RPMI8226 (cell line): ENCODE results near the gene MYH9.

Source experiments
- DNase-seq: peaks from one replicate; pipeline ENCODE4 v3.0.0-alpha.2; 2015

Gene MYH9

GRCh38 chr22:36329254-36330078, 58.3 kb downstream of the MYH9 start:
- no peak for DNase-seq

- DNase-seq, result no peak
Observed at GRCh38 chr22:36328635-36329253, 59.0 kb downstream of the MYH9 start.

- no peak for DNase-seq
Observed at GRCh38 chr22:36327922-36328551, 59.7 kb downstream of the MYH9 start.

GRCh38 chr22:36326178-36327161, 61.3 kb downstream of the MYH9 start:
- DNase-seq, result no peak

- no peak for DNase-seq
Observed at GRCh38 chr22:36325154-36326031, 62.4 kb downstream of the MYH9 start.

- DNase-seq, result no peak
Observed at GRCh38 chr22:36324414-36324813, 63.4 kb downstream of the MYH9 start.

- DNase-seq, result no peak
Observed at GRCh38 chr22:36323855-36324331, 63.9 kb downstream of the MYH9 start.

GRCh38 chr22:36323182-36323854, 64.4 kb downstream of the MYH9 start:
- no peak for DNase-seq

GRCh38 chr22:36322602-36322915, 65.2 kb downstream of the MYH9 start:
- DNase-seq, result no peak

- DNase-seq, result no peak
Observed at GRCh38 chr22:36321797-36322601, 65.8 kb downstream of the MYH9 start.

GRCh38 chr22:36320553-36320952, 67.2 kb downstream of the MYH9 start:
- no peak for DNase-seq

- DNase-seq, result no peak
Observed at GRCh38 chr22:36319595-36320497, 67.9 kb downstream of the MYH9 start.

GRCh38 chr22:36318442-36318841, 69.3 kb downstream of the MYH9 start:
- no peak for DNase-seq

- no peak for DNase-seq
Observed at GRCh38 chr22:36317658-36318271, 70.0 kb downstream of the MYH9 start.

GRCh38 chr22:36316419-36316818, 71.3 kb downstream of the MYH9 start:
- DNase-seq, result no peak

- no peak for DNase-seq
Observed at GRCh38 chr22:36315325-36315724, 72.4 kb downstream of the MYH9 start.

- no peak for DNase-seq
Observed at GRCh38 chr22:36311386-36312085, 76.2 kb downstream of the MYH9 start.

GRCh38 chr22:36308880-36309279, 78.9 kb downstream of the MYH9 start:
- DNase-seq, result no peak
